ENCODE results near the gene TRAPPC6A.

The TRAPPC6A gene

DNA sequence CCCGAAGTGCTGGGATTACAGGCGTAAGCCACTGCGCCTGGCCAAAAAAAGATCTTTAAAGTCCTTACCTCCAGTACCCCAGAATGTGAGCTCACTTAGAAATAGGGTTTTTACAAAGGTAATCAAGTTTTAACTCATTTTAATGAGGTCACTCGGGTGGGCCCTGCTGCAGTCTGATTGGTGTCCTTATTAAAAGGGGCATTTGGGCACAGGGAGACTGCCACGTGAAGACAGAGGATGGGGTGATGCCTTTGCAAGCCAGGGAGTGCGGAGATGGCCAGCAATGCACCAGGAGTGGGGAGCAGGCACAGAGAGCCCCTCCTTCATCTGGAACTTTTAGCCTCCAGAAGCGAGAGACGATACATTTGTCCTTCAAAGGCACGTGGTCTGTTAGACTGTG, 28.9 kb downstream of the TRAPPC6A start:
- DNase-seq (ENCODE audit: low read depth) = no peak

DNA sequence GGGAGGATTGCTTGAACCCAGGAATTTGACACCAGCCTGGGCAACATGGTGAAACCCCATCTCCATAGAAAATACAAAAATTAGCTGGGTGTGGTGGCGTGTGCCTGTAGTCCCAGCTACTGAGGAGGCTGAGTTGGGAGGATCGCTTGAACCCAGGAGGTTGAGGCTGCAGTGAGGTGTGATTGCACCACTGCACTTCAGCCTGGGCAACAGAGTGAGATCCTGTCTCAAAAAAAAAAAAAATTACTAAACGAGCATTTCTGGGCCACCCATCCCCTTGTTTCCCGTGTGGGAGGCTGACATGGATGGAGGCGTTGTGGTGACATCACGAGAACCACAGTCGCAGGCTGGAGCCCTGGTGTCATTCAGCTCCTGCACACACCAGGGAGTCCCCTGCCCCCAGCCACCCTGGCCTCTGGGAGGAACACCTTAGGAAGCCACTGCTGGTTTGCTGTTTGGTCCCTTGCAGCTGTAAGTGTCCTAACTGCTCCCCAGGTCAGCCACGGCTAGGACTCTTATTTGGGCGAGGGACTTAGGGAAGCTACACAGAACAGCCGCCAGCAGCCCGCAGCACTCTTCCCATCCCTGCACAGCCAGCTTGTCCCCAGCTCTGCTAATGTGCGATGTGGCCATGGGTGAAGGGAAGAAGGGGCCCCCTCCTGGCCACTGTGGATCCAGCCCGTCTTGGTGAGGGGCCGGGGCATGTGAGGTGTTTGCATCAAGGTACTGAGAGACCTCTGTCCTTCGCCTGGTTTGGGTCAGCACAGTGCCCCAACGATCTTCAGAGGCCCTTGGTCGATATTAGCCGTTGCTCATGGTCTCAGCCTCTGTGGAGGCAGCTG, 30.0 kb downstream of the TRAPPC6A start:
- no peak for DNase-seq (ENCODE audit: low read depth)

DNA sequence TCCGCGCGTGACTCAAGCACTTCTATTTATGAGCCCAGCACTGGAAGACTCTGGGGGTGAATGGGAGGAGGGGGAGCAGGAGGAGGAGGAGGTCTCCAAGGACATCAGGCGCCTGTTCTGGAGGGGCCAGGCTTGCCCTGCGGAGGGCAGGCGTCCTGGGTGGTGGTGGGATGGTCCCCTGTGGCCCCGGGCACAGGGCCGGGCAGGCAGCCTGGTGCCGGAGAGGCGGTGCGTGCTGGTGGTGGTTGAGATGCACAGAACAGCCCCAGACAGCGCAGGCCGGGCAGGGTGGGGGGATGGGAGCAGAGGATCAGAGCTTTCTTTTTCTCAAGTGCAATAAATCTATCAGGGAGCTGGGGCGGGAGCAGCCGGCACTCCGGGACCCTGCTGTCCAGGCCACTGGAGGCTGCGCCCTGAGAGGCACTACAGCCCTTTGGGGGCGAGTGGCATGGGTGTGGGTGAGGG, 31.3 kb downstream of the TRAPPC6A start:
- no peak for DNase-seq (ENCODE audit: low read depth)

DNA sequence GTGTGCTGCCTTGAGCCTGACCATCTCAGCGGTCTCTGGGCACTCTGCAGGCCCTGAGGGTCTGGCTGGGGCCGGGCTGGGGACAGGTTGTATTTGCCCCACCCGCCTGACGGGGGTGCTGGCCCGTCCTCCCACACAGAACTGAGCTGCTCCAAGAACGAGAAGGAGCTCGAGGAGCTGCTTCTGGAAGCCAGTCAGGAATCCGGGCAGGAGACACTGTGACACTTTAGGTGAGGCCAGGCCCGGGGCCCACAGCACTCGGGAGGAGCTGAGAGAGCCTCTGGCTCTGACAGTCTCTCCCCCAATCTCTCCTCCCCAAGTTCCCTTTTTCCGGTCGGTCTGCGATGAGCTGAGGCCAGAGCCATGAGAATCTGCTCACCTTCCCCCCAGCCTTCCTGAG, 31.8 kb downstream of the TRAPPC6A start:
- DNase-seq (ENCODE audit: low read depth) = no peak

DNA sequence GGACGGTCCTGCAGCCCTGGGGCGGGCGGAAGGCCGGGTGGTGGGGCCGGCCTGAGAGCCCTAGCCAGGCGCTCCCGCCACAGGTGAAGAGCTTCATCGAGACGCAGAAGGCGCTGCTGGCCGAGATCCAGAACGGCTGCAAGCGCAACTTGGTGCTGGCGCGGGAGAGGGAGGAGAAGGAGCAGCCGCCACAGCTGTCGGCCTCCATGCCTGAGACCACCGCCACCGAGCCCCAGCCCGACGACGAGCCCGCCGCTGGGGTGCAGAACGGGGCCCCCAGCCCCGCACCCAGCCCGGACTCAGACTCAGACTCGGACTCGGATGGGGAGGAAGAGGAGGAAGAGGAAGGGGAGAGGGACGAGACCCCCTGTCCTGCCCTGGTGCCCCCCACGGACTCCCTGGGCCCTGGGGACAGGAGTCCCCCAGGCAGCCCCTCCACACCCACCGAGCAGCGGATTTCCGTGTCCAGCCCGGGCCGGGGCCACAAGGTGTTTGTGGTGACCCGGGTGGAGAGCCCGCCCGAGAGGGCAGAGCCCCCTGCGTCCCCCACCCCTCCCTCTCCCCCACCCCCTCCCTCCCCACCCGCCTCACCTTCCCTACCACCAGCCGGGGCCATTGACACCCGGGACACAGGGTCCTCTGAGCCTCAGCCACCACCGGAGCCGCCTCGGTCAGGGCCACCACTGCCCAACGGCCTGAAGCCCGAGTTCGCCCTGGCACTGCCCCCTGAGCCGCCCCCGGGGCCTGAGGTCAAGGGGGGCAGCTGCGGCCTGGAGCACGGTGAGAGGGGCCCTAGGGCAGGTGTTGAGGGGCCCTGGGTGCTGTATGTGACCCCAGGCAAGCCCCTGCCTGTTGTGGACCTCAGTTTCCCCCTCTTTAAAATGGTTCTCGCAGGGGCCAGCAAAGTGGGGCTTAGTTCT, 32.5 kb downstream of the TRAPPC6A start:
- no peak for DNase-seq (ENCODE audit: low read depth)

DNA sequence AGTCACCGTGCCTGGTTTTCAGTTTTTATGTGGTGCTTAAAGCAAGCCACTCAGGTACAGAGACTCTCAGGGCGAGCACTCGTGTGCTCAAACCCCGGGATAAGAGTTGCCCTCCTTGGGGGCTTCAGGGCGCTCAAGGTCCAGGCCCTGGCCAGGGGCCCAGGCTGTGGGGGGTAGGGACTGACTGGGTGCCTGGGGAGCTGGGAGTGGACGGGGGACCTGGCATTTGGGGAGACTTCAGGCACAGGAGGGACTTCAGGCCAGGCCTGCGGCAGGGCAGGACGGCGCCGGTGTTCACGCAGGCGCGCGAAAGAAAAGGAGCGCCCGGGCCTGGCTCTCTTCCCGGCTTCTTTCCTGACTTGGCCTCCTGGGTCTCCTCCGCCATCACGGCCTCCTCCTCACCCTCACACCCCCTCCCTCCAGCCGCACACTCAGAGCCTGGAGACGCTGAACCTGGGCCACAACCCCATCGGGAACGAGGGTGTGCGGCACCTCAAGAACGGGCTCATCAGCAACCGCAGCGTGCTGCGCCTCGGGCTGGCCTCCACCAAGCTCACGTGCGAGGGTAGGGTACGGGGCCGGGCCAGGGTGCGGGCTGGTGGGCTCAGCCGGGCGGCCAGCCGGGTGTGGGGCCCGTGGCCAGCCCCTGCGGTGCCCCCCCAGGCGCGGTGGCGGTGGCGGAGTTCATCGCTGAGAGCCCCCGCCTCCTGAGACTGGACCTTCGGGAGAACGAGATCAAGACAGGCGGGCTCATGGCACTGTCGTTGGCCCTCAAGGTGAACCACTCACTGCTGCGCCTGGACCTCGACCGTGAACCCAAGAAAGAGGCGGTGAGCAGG, 33.4 kb downstream of the TRAPPC6A start:
- DNase-seq (ENCODE audit: low read depth) = no peak

DNA sequence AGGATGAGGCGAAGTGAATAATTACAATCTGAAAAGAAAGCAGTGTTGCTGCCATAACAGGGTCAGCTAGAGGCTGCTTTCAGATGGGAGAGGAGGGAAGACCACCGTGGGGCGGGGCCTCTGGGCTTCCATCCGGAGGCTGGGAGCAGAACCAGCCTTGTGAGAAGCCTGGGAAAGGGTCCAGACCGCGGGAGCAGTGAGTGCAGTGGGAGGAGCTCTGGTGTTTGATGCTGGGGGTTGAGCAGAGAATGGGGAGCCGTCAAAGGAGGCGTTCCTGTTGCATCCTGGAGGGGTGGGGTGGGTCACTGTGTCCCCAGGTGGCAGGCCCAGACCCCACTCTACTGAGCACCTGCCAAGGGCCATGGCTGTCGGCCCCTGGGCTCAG, 35.3 kb downstream of the TRAPPC6A start:
- no peak for DNase-seq (ENCODE audit: low read depth)

DNA sequence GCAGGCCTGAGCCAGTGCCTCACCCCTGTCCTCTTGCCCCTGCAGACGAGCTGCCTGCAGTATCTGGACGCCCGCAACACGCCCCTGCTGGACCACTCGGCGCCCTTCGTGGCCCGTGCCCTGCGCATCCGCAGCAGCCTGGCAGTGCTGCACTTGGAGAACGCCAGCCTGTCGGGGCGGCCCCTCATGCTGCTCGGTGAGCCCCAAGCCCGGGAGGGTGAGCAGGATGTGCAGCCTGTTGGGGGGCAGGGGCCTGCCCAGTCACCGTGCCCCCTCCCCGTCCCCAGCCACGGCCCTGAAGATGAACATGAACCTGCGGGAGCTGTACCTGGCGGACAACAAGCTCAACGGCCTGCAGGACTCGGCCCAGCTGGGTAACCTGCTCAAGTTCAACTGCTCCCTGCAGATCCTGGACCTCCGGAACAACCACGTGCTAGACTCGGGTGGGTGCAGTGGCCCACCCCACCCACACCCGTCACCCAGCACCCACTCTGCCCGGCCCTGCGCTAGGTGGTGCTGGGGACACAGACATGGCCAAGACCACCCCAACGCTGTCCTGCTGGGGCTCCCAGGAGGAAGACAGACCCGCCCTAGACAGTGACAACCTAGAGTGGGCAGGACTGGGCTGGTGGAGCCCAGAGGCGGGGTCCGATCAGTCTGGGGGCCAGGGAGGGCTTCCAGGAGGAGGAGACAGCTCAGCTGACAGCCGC, 35.9 kb downstream of the TRAPPC6A start:
- no peak for DNase-seq (ENCODE audit: low read depth)

DNA sequence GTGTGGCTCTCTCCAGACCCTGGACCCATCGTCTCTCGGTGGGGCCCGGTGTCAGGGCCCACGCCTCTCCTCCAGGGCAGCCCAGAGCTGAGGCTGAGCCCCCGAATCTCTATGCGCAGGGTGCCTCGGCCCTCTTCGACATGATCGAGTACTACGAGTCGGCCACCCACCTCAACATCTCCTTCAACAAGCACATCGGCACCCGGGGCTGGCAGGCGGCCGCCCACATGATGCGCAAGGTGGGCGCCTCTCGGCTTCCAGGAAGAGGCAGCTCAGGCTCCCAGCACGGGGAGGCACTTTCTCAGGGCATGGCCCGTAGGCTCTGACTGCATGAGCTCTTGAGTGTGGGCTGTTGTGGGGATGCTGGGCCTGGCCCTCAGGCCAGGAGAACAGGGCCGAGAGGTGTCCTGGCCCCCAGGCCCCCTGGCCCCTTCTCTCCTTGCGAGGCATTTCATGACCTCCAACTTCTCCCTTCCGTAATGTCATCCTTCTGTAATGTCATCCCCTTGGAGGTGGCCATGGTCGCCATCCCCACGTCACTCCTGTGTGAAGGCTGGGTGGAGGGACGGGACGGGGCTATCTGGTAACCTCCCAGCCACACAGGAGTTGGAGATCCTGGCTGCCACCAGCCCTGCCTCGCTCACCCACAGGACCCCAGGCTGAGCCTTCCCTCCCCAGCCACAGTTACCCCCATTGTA, 36.7 kb downstream of the TRAPPC6A start:
- no peak for DNase-seq (ENCODE audit: low read depth)

DNA sequence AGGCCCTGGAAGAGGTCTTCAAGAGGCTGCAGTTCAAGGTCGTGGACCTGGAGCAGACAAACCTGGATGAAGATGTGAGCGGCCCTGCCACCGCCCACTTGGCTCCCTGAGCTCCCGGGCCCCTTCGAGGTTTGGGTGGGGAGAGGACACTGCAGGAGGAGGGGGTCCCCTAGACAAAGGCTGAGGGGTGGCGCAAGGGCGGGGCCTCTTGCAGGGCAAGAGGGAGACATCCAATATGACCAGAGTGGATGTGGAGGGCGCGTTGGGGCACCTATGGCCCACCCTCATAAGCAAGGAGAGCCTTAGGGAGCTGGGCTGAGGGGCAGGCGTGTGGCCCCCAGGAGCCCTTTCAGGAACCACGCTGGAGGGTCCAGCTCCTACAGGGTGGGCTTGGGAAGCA, 37.5 kb downstream of the TRAPPC6A start:
- DNase-seq (ENCODE audit: low read depth) = no peak

DNA sequence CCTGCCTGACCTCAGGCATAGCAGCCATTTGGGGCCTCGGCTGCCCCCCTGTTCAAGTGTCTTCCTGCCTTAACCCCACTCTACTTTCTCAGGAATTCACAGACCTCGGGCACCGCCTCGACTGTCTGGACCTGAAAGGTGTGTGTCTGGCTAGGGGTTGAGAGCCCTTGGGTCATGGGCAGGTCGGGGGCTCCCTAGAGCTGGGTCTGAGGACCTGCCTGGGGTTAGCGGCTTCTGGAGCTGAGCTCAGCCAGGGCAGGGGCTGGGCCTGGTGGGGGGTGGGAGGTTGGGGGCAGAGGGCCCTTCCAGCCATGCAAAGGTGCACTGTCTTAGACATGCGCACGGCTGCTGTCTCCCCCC, 37.9 kb downstream of the TRAPPC6A start:
- DNase-seq (ENCODE audit: low read depth) = no peak

DNA sequence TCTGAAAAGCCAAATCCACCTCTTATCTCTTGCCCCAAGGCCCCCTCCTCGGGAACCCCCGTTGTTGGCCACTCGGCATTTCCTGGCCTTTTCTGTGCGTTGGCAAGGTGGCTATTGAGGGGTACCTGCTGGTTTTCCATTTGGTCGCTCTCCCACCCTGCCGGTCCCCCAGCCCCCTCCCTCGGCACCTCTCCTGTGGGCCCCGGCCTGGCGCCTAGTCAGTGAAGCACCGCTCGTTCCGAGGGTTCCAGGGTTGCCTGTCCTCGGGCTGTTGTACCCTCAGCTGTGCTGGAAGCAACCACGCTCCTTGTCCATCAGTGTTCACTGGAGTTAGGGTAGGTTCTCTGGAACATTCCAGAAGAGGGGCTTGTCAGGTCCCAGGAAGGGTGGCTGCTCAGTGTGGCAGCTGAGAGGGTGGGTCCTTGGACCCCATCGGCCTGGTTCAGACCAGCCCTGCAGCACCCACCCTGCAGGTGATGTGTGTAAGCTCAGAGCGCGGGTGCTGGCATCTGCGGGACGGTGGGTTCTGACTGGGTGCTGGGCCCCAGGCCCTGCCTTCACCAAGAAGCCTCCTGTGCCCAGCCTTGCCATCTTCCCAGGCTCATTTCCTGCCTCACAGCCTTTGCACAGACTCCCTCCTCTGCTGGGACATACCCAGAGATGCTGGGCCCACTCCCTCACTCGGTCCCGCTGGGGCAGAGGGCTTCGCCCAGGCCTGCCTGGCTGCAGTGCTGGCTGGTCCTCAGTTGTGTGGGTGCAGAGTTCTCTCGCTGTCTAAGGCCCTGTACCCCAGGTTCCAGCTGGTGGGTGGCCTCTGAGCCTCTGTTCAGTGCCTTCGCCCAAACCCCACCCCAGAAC, 38.5 kb downstream of the TRAPPC6A start:
- DNase-seq (ENCODE audit: low read depth) = no peak

DNA sequence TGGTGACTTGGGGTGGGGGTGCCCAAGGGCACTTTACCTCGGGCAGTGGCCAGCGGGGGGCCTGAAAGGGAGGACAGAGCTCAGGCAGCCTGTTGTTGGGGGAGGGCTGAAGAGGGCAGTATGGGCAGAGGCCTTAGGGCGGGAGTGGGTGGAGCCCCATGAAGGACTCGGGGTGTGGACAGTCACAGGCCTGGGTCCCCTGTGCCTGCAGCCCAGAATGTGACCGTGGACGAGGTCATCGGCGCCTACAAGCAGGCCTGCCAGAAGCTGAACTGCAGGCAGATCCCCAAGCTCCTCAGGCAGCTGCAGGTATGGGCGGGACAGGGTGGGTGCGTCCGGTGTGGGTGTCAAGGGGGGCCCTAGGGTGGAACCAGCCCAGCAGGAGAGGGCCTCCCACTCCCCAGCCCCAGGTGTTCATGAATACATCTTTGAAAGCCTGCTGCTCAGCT, 39.7 kb downstream of the TRAPPC6A start:
- DNase-seq (ENCODE audit: low read depth) = no peak

DNA sequence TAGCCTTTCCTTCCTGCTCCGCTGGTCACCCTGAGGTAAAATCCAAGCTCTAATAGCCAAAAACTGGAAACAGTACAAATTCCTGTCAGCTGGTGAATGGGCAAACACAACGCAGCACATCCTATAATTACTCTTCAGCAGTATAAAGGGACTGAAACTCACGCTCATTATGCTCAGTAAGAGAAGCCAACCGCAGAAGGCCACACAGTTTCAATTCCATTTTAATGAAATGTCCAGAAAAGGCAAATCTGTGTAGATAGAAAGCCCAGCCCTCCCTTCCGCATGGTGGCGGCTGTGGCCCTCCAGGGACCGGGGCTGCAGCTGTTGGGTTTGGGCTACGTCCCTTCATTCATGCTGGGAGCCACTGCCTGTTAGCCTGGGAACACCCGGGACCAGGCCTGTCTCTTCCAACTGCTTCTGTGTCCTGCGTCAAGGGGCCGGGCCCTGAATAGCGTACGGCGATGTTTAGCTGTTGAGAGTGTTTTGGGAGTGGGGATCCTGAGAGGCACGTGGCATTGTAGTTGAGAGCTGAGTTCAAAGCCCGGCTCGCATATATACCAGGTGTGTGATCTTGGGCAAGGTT, 40.8 kb downstream of the TRAPPC6A start:
- no peak for DNase-seq (ENCODE audit: low read depth)

DNA sequence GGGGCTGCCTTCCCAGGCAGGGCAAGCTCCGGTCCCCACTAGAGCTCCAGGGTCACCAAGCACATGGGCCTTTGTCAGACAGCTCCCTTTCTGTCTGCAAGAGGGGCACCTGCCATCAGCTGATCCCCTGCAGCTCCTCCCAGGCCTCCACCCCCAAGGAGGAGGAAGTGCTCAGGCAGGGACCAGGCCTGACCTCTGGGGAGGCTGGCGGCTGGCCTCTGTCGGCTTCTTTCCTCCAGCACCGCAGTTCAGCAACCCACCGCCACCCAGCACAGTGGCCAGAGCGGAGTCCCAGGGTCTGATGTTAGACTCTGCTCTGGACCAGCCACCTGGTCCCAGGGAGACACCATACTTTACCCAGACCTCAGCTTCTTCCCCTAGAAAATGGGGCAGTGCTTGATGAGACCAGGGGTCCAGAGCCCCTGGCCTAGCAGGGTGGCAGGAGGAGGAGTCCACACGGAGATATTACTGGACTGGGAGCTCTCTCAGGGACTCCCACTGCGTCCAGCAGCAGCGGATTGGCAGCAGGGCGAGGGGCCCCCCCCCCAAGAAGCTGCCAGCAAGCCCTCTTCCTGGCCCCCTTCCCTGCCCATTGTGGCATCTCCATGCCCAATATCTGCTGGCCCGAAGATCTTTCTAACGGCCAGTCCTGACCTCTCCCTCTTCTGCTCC, 41.4 kb downstream of the TRAPPC6A start:
- no peak for DNase-seq (ENCODE audit: low read depth)

DNA sequence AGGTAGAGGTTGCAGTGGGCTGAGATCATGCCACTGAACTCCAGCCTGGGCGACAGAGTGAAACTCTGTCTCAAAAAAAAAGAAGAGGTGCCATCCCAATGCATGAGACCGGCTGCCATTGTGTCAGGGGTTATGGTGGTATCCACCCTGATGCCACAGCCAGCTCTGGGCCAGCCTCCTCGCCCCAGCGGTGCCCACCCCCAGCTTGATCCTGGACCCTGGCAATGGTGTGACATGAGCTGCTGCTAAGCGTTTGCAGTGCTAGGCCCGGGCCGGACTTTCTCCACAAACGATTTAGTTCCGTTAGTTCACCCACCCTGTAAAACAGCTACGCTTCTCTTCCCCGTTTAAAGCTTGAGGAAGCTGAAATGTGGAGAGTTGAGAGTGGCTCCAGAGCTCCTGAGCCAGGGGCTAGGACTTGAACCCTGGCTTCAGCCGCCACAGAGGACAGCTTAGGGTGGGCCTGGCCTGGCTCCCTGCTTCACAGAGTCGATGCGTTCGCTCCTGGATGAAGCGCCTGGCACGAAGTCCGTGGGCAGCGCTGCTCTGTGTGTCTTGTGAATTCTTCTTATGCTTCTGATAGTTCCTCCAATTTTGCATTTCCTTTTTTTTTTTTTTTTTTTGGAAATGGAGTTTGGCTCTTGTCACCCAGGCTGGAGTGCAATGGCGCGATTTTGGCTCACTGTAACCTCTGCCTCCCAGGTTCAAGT, 42.7 kb downstream of the TRAPPC6A start:
- DNase-seq (ENCODE audit: low read depth) = no peak

DNA sequence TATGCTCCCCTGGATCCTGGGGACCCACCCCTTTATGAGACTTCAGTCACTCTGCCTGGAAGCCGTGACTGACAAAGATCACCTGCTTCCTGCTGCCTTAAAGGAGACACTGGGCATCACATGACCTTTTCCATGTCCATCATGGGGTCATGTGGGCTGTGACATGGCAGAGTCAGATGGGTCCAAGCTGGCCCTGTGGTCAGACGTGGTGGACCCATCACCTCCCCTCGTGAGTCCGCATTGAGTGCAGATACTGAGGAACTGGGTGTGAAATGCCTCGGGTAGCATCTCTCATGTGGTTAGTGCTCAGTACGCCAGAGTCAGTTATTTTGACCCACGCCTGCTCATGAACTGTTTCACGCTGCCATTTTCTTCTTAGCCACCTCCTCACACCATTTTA, 44.4 kb downstream of the TRAPPC6A start:
- no peak for DNase-seq (ENCODE audit: low read depth)

DNA sequence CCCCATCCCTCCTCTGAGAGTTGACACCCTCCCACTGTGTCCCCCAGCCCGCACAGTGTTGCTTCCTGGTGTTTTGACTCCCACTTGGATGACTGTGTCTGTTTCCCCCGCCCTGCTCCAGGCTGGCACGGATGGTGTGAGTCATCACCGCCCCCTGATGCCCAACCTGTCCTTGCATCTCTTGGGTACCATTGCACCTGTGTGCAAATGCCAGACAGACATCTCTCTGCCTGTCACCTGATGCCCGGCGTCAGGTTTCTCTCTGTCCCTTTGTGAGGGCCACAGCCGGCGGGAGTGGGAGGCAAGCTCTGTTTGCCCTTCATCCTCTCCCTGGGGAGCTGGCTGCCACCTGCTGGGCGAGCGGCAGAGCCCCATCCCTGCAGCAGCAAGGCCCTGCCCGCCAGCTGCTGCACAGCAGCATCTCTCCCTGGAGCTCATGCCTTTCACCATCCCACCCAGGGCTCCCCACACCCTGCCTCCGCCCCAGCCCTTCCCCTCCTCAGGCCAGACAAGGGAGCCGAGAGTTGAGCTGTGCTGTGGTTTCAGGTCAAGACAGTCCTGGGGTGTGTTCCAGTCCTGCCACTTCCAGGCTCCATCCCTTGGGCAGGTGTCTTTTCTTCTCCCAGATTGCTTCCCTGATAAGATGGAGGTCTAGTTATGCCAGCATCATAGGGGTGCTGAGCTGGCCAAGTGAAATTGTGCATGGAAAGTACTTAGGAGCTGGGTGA, 47.0 kb downstream of the TRAPPC6A start:
- no peak for DNase-seq (ENCODE audit: low read depth)

Measured in stimulated activated CD8-positive, alpha-beta memory T cell treated with anti-CD3 and anti-CD28 coated beads, Interleukin-12 subunit alpha, Interleukin-12 subunit beta, amount 100 ng/mL, for 1 hour (primary cell).